ENCODE measurements around the gene KLHL4. TPM values are rescaled to one million over a fixed set of nuclear protein-coding genes. Genes with fewer than 3 reads are reported as not detected.
"Not testable (repeated sequence)": the region's sequence is repeated elsewhere in the genome, so short reads cannot be mapped to it uniquely, and the experiment has no call there.

Gene KLHL4
- total RNA-seq, 1 donor from 2014 or later: 16.4 TPM

DNA sequence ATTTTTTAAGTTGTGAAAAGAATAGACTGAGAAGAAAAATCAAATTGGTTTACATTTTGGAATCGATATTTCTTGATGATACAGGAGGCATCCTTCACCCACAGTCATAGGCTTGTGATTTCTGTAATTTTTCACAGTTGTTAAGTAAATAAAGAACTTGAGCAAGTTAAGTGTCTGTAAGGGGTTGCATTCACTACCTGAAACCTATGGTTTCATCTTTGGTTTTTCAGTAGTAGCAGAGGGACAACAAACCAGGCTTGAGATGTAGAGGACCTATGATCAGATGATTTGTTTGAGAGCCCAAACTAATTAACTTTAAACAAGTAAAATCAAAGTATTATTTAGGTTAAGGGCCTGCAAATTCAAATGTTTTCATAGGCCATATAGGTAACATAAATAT, 175.6 kb downstream of the KLHL4 start:
- peak; percentile 5 for FAIRE-seq
- H3K4me1 Mint-ChIP-seq (ENCODE audit: low read depth, unreplicated experiment): peaks cover 2% of the 10 kb centered on the region
- Histone ChIP-seq H3K9ac (ENCODE audit: low read length) (no peak overlapping the region), H3K27ac (ENCODE audit: low read depth, low read length) (no peak overlapping the region), H3K9me3 (ENCODE audit: insufficient read depth, low read depth, low read length) (no peaks in the 10 kb centered on the region), H3K36me3 (ENCODE audit: insufficient read depth, low read length) (no peaks in the 10 kb centered on the region), H3K27me3 (ENCODE audit: insufficient read depth, low read length) (no peaks in the 10 kb centered on the region), H3K79me2 (ENCODE audit: insufficient read depth, low read length) (no peaks in the 10 kb centered on the region), H4K20me1 (ENCODE audit: insufficient read depth, low read length) (no peaks in the 10 kb centered on the region), H3K4me1 (ENCODE audit: insufficient read depth, low read length) (no peaks in the 10 kb centered on the region), H3K4me3 (ENCODE audit: insufficient read depth, low read depth, low read length) (no peak overlapping the region), H2AFZ (ENCODE audit: low read depth, low read length) (no peak overlapping the region), H3K4me2 (ENCODE audit: low read length) (no peak overlapping the region)
- H3K4me3 Mint-ChIP-seq (ENCODE audit: unreplicated experiment): no peak overlapping the region
- DNase-seq (ENCODE audit: low read depth): no peak
- no peaks in the 10 kb centered on the region for H3K27me3 Mint-ChIP-seq (ENCODE audit: low read depth, unreplicated experiment)
- no peaks in the 10 kb centered on the region for H3K36me3 Mint-ChIP-seq (ENCODE audit: low read depth, unreplicated experiment)
- no peak overlapping the region for H3K27ac Mint-ChIP-seq (ENCODE audit: unreplicated experiment)
- H3K9me3 Mint-ChIP-seq (ENCODE audit: unreplicated experiment): peaks cover 5% of the 10 kb centered on the region
- TF ChIP-seq, protein P1, sequence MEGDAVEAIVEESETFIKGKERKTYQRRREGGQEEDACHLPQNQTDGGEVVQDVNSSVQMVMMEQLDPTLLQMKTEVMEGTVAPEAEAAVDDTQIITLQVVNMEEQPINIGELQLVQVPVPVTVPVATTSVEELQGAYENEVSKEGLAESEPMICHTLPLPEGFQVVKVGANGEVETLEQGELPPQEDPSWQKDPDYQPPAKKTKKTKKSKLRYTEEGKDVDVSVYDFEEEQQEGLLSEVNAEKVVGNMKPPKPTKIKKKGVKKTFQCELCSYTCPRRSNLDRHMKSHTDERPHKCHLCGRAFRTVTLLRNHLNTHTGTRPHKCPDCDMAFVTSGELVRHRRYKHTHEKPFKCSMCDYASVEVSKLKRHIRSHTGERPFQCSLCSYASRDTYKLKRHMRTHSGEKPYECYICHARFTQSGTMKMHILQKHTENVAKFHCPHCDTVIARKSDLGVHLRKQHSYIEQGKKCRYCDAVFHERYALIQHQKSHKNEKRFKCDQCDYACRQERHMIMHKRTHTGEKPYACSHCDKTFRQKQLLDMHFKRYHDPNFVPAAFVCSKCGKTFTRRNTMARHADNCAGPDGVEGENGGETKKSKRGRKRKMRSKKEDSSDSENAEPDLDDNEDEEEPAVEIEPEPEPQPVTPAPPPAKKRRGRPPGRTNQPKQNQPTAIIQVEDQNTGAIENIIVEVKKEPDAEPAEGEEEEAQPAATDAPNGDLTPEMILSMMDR (IDR thresholded peaks at IDR 0.05; ENCODE audit: insufficient read depth, low read depth, low read length): no peak
- no peak for TF ChIP-seq EZH2 (IDR thresholded peaks at IDR 0.05; ENCODE audit: insufficient read depth, low read length)

DNA sequence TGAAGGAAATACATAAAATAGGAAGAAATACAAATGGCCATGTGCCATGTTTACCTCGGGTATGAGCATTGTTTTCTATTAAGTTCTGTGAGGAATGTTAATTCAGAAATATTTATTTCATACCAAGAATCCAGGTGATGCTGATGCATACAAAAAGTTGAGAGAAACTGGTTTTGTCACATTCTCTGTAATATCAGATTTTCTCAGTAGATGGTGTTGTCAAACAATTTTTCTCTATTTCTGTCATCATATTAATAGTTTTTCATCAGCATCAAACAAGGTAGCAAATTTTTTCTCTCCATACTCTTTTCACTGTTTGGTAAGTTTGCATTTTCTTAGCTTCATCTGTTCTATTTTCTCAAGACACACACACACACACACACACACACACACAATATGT, 179.8 kb downstream of the KLHL4 start:
- DNase-seq (ENCODE audit: low read depth) (no peak), FAIRE-seq (peak; percentile 37)
- no peak overlapping the region for H3K9ac ChIP-seq (ENCODE audit: low read length)
- H3K9me3 ChIP-seq (ENCODE audit: insufficient read depth, low read depth, low read length): no peaks in the 10 kb centered on the region
- Mint-ChIP-seq H3K36me3 (ENCODE audit: low read depth, unreplicated experiment) (no peaks in the 10 kb centered on the region), H3K4me1 (ENCODE audit: low read depth, unreplicated experiment) (no peaks in the 10 kb centered on the region), H3K27ac (ENCODE audit: unreplicated experiment) (no peak overlapping the region), H3K9me3 (ENCODE audit: unreplicated experiment) (no peaks in the 10 kb centered on the region), H3K27me3 (ENCODE audit: low read depth, unreplicated experiment) (no peaks in the 10 kb centered on the region), H3K4me3 (ENCODE audit: unreplicated experiment) (no peak overlapping the region)
- no peaks in the 10 kb centered on the region for H3K79me2 ChIP-seq (ENCODE audit: insufficient read depth, low read length)
- H3K36me3 ChIP-seq (ENCODE audit: insufficient read depth, low read length): no peaks in the 10 kb centered on the region
- no peak overlapping the region for H2AFZ ChIP-seq (ENCODE audit: low read depth, low read length)
- H3K4me1 ChIP-seq (ENCODE audit: insufficient read depth, low read length): no peaks in the 10 kb centered on the region
- no peaks in the 10 kb centered on the region for H3K27me3 ChIP-seq (ENCODE audit: insufficient read depth, low read length)
- H3K4me3 ChIP-seq (ENCODE audit: insufficient read depth, low read depth, low read length): no peak overlapping the region
- H3K27ac ChIP-seq (ENCODE audit: low read depth, low read length): no peak overlapping the region
- no peaks in the 10 kb centered on the region for H4K20me1 ChIP-seq (ENCODE audit: insufficient read depth, low read length)
- TF ChIP-seq EZH2 (IDR thresholded peaks at IDR 0.05; ENCODE audit: insufficient read depth, low read length): no peak
- TF ChIP-seq, protein P1 (IDR thresholded peaks at IDR 0.05; ENCODE audit: insufficient read depth, low read depth, low read length): no peak
- no peak overlapping the region for H3K4me2 ChIP-seq (ENCODE audit: low read length)

DNA sequence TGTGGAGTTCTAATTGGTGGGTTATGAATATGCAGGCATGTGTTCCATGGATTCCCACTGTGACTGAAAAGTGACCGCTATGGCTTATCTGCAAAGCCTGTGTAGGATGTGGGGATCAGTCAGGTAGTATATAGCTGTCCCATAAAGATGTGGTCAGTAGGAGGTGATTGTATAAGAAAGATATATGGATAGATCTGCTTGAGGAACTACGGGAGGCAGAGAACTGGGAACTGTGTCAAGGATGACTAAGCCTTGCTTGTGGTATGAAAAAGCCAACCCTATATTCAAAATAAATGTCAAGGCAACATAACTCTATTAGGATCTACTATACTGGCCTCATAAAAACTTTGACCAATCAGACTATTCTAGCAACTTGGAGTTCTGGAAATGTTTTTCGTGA, 185.2 kb downstream of the KLHL4 start:
- no peaks in the 10 kb centered on the region for H3K36me3 ChIP-seq (ENCODE audit: insufficient read depth, low read length)
- H3K4me2 ChIP-seq (ENCODE audit: low read length): no peak overlapping the region
- Mint-ChIP-seq H3K36me3 (ENCODE audit: low read depth, unreplicated experiment) (no peaks in the 10 kb centered on the region), H3K9me3 (ENCODE audit: unreplicated experiment) (peaks cover 4% of the 10 kb centered on the region), H3K4me1 (ENCODE audit: low read depth, unreplicated experiment) (no peaks in the 10 kb centered on the region), H3K27ac (ENCODE audit: unreplicated experiment) (no peak overlapping the region), H3K4me3 (ENCODE audit: unreplicated experiment) (no peak overlapping the region), H3K27me3 (ENCODE audit: low read depth, unreplicated experiment) (no peaks in the 10 kb centered on the region)
- FAIRE-seq: peak; percentile 39
- no peak overlapping the region for H3K9ac ChIP-seq (ENCODE audit: low read length)
- no peaks in the 10 kb centered on the region for H4K20me1 ChIP-seq (ENCODE audit: insufficient read depth, low read length)
- no peaks in the 10 kb centered on the region for H3K9me3 ChIP-seq (ENCODE audit: insufficient read depth, low read depth, low read length)
- no peak overlapping the region for H3K4me3 ChIP-seq (ENCODE audit: insufficient read depth, low read depth, low read length)
- no peak overlapping the region for H3K27ac ChIP-seq (ENCODE audit: low read depth, low read length)
- DNase-seq (ENCODE audit: low read depth): no peak
- H2AFZ ChIP-seq (ENCODE audit: low read depth, low read length): no peak overlapping the region
- no peaks in the 10 kb centered on the region for H3K4me1 ChIP-seq (ENCODE audit: insufficient read depth, low read length)
- no peak for TF ChIP-seq EZH2 (IDR thresholded peaks at IDR 0.05; ENCODE audit: insufficient read depth, low read length)
- TF ChIP-seq, protein P1 (IDR thresholded peaks at IDR 0.05; ENCODE audit: insufficient read depth, low read depth, low read length): no peak
- H3K27me3 ChIP-seq (ENCODE audit: insufficient read depth, low read length): no peaks in the 10 kb centered on the region
- no peaks in the 10 kb centered on the region for H3K79me2 ChIP-seq (ENCODE audit: insufficient read depth, low read length)

DNA sequence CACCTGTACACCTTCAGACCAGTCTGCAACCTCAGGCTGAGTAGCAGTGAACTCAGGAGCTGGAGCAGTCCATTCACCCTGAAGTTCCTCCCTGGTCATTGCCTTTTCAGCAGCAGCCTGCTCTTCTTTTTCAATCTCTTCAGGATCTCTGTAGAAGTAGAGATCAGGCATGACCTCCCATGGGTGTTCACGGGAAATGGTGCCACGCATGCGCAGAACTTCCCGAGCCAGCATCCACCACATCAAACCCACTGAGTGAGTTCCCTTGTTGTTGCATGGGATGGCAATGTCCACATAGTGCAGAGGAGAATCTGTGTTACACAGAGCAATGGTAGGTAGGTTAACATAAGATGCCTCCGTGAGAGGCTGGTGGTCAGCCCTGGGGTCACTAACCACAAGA, 185.9 kb downstream of the KLHL4 start:
- H3K9ac ChIP-seq (ENCODE audit: low read length); H3K27ac ChIP-seq (ENCODE audit: low read depth, low read length); H3K4me3 ChIP-seq (ENCODE audit: insufficient read depth, low read depth, low read length); H3K9me3 ChIP-seq (ENCODE audit: insufficient read depth, low read depth, low read length); H3K27me3 ChIP-seq (ENCODE audit: insufficient read depth, low read length); H3K4me1 ChIP-seq (ENCODE audit: insufficient read depth, low read length); H3K4me3 Mint-ChIP-seq (ENCODE audit: unreplicated experiment); H3K4me1 Mint-ChIP-seq (ENCODE audit: low read depth, unreplicated experiment); H3K9me3 Mint-ChIP-seq (ENCODE audit: unreplicated experiment); H2AFZ ChIP-seq (ENCODE audit: low read depth, low read length); H4K20me1 ChIP-seq (ENCODE audit: insufficient read depth, low read length); H3K79me2 ChIP-seq (ENCODE audit: insufficient read depth, low read length); H3K27me3 Mint-ChIP-seq (ENCODE audit: low read depth, unreplicated experiment); FAIRE-seq; H3K4me2 ChIP-seq (ENCODE audit: low read length); H3K27ac Mint-ChIP-seq (ENCODE audit: unreplicated experiment); DNase-seq (ENCODE audit: low read depth); H3K36me3 ChIP-seq (ENCODE audit: insufficient read depth, low read length); H3K36me3 Mint-ChIP-seq (ENCODE audit: low read depth, unreplicated experiment): not testable (repeated sequence)

Data from astrocyte (in vitro differentiated cells and primary cell).